ENCODE results near the gene KCNQ1. TPM values are rescaled to one million over a fixed set of nuclear protein-coding genes. Genes with fewer than 3 reads are reported as not detected.
A peak's percentile ranks its signal among the peaks of the same experiment; 100 is the strongest.

Gene KCNQ1
- total and polyA plus RNA-seq, 3 experiments from 2014 or later = 2.6 to 5.7 (median 3.4) TPM

DNA sequence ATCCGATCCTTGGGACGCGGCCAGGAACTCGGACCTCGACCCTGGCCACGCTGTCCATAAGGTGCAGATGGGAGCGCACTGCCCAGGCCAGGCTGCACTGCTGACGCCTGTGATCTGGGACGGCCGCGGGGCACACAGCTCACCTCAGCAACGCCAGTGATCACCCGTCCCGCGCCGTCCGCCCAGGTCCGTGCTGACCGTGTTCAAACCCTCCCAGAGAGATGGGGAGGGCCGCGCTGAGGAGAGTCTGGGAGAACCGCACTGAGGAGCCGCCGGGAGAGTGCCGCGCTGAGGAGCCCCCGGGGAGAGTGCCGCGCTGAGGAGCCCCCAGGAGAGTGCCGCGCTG, 254.3 kb downstream of the KCNQ1 start:
- H3K27me3 Mint-ChIP-seq = no peaks in the 10 kb centered on the region
- peaks cover 0 to 2% (median 0%) of the 10 kb centered on the region in 3 donors for H3K36me3 Mint-ChIP-seq
- H3K27ac ChIP-seq (ENCODE audit: low read depth, low read length) = peak overlapping the region; percentile 65
- H3K9me3 ChIP-seq (ENCODE audit: low read length) = no peaks in the 10 kb centered on the region
- ChIA-PET POLR2A (no interaction called here), CTCF (no interaction called here)
- H3K4me3 ChIP-seq (ENCODE audit: low read length) = peak overlapping the region; percentile 35
- peak in 1 of 5 donors; percentile 44 for DNase-seq
- H3K4me1 Mint-ChIP-seq = peaks cover 10 to 11% (median 10%) of the 10 kb centered on the region in 3 donors
- H3K27ac Mint-ChIP-seq = peak overlapping the region in 6 of 8 donors; percentile 36 to 90 (median 60)
- peak overlapping the region; percentile 78 to 92 (median 83) for H3K4me3 Mint-ChIP-seq
- H3K4me1 ChIP-seq (ENCODE audit: insufficient read depth, low read length) = peaks cover 10% of the 10 kb centered on the region
- no peaks in the 10 kb centered on the region for H3K36me3 ChIP-seq (ENCODE audit: insufficient read depth, low read length)
- H3K9me3 Mint-ChIP-seq = no peaks in the 10 kb centered on the region
- H3K27me3 ChIP-seq (ENCODE audit: insufficient read depth, low read length, poor library complexity, severe bottlenecking) = no peaks in the 10 kb centered on the region

DNA sequence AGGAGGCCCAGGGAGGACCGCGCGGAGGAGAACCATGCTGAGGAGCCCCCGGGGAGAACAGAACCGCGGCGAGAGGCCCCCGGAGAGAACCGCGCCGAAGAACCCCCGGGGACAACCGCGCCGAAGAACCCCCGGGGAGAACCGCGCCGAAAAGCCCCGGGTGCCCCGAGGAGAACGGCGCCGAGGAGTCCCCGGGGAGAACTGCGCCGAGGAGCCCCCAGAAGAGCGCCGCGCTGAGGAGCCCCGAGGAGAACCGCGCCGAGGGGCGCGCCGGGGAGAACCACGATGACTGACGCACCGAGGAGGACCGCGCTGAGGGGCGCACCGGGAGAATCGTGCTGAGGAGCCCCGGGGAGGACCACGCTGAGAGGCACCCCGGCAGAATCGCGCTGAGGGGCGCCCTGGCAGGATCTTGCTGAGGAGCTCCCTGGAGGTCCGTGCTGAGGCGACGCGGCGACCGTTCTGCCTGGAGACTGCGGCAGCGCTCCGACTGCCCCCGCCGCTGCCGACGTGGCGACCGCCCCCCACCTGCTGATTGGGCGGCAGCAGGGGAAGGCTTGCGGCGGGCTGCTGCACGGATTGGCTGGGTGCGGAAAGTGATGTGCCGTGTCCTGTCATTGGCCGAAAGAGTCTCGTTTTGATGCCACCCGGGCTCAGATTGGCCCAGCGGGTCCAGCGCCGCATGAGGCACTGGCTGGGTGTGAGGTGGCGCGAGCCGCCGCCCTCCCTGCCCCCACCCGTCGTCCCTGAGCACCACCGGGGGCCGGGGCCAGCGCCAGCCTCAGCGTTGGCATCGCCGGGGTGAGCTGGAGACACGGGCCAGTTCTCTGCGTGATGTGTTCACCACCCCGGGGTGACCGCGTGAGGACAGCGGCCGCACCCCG, 255.0 kb downstream of the KCNQ1 start, which contains the start of gene KCNQ1OT1:
Gene KCNQ1OT1, minus strand, starts transcription at position 464 of the 884 bp plus-strand sequence.
- H3K36me3 Mint-ChIP-seq = peaks cover 0 to 2% (median 0%) of the 10 kb centered on the region in 3 donors
- peak within 1 kb of the TSS; percentile 23 to 90 (median 74) for H3K27ac Mint-ChIP-seq
- peaks cover 10% of the 10 kb centered on the region for H3K4me1 ChIP-seq (ENCODE audit: insufficient read depth, low read length)
- peak within 1 kb of the TSS; percentile 78 to 92 (median 83) for H3K4me3 Mint-ChIP-seq
- peak within 1 kb of the TSS; percentile 65 for H3K27ac ChIP-seq (ENCODE audit: low read depth, low read length)
- no peaks in the 10 kb centered on the region for H3K27me3 ChIP-seq (ENCODE audit: insufficient read depth, low read length, poor library complexity, severe bottlenecking)
- peaks cover 10 to 11% (median 10%) of the 10 kb centered on the region in 3 donors for H3K4me1 Mint-ChIP-seq
- no peaks in the 10 kb centered on the region for H3K9me3 Mint-ChIP-seq
- POLR2A ChIA-PET = no interaction called here
- no peaks in the 10 kb centered on the region for H3K9me3 ChIP-seq (ENCODE audit: low read length)
- H3K27me3 Mint-ChIP-seq = peaks cover 0 to 2% of the 10 kb centered on the region in 2 donors
- peak; percentile 79 to 92 (median 87) for DNase-seq
- peak within 1 kb of the TSS; percentile 53 for H3K4me3 ChIP-seq (ENCODE audit: low read length)
- CTCF ChIA-PET = no interaction called here
- no peaks in the 10 kb centered on the region for H3K36me3 ChIP-seq (ENCODE audit: insufficient read depth, low read length)

DNA sequence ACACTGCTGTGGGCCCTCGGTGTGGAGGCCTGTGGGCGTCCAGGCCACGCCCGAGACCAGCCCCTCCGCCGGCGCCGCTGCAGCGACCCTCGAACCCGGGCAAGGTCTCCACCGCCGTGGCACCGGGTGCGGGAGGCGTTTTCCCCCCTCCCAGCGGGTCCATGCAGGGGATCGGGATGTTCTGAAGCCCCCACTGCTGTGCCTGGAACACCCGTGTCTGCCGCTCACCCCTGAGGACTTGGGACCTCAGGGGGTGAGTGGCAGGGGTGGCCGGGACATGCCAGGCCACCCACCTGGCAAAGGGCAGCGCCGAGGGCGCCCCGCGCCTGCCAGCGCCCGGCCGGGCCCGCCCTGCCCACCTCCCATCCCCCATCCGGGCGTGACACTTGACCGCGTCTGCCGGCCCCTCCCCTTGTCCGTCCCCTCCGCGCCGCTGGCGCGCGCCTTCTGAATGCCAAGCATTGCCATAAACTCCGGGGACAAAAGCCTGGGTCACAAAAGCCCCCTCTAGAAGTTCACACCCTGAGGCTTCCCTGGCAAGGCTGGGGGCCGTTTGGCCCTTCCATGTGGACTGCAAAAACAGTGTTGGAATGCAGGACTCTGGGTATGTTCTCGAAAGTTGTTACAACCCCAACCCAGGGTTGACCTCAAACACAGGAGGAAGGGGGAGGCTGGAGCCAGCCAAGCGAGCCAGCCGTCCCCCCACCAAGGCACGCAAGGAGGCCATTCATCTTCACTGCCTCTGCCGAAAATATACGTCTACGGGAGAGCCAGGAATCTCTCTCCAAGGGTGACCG, 255.8 kb downstream of the KCNQ1 start:
- Histone ChIP-seq H3K4me3 (ENCODE audit: low read length) (peak overlapping the region; percentile 53), H3K9me3 (ENCODE audit: low read length) (no peaks in the 10 kb centered on the region), H3K27ac (ENCODE audit: low read depth, low read length) (peak overlapping the region; percentile 59), H3K36me3 (ENCODE audit: insufficient read depth, low read length) (no peaks in the 10 kb centered on the region), H3K27me3 (ENCODE audit: insufficient read depth, low read length, poor library complexity, severe bottlenecking) (no peaks in the 10 kb centered on the region), H3K4me1 (ENCODE audit: insufficient read depth, low read length) (peaks cover 10% of the 10 kb centered on the region)
- ChIA-PET CTCF (no interaction called here), POLR2A (no interaction called here)
- Mint-ChIP-seq H3K36me3 (peaks cover 0 to 2% (median under 1%) of the 10 kb centered on the region in 3 donors), H3K4me1 (peaks cover 10 to 11% (median 10%) of the 10 kb centered on the region in 3 donors), H3K27me3 (peaks cover 0 to 2% of the 10 kb centered on the region in 2 donors), H3K4me3 (peak overlapping the region; percentile 68 to 91 (median 83)), H3K9me3 (peaks cover 0 to under 1% (median 0%) of the 10 kb centered on the region in 5 donors), H3K27ac (peak overlapping the region in 4 of 8 donors; percentile 23 to 81 (median 68))
- DNase-seq = peak in 3 of 5 donors; percentile 10 to 51 (median 35)

DNA sequence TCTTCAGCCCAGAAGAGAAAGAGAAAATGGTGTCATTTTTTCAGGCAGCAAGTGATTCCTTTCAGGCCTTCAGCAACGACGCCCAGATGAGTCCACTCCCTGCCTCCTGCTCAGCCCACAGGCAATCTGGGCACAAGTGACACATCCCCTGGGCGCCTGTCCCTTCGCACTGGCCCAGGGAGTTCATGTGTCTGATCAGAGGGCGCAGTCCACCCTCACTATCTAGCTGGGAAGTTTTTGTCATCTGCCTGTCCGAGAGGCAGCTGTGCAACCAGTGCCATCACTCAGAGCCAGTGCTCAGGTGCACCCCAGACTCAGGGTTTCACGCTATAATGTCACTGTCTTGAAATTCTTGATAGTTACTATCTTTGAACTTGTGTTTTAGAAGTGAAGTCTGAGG, 256.4 kb downstream of the KCNQ1 start:
- Mint-ChIP-seq H3K36me3 (peaks cover 0 to 5% (median 2%) of the 10 kb centered on the region in 3 donors), H3K9me3 (peaks cover 0 to 2% (median 0%) of the 10 kb centered on the region in 5 donors), H3K27ac (peak overlapping the region in 1 of 8 donors; percentile 23), H3K4me1 (peaks cover 10 to 11% (median 10%) of the 10 kb centered on the region in 3 donors), H3K4me3 (peak overlapping the region; percentile 50 to 87 (median 68)), H3K27me3 (peaks cover 0 to 2% of the 10 kb centered on the region in 2 donors)
- peaks cover 10% of the 10 kb centered on the region for H3K4me1 ChIP-seq (ENCODE audit: insufficient read depth, low read length)
- CTCF ChIA-PET = no interaction called here
- no peaks in the 10 kb centered on the region for H3K27me3 ChIP-seq (ENCODE audit: insufficient read depth, low read length, poor library complexity, severe bottlenecking)
- POLR2A ChIA-PET = no interaction called here
- no peaks in the 10 kb centered on the region for H3K9me3 ChIP-seq (ENCODE audit: low read length)
- peak overlapping the region; percentile 59 for H3K27ac ChIP-seq (ENCODE audit: low read depth, low read length)
- peak in 1 of 5 donors; percentile 42 for DNase-seq
- no peaks in the 10 kb centered on the region for H3K36me3 ChIP-seq (ENCODE audit: insufficient read depth, low read length)
- H3K4me3 ChIP-seq (ENCODE audit: low read length) = no peak overlapping the region

DNA sequence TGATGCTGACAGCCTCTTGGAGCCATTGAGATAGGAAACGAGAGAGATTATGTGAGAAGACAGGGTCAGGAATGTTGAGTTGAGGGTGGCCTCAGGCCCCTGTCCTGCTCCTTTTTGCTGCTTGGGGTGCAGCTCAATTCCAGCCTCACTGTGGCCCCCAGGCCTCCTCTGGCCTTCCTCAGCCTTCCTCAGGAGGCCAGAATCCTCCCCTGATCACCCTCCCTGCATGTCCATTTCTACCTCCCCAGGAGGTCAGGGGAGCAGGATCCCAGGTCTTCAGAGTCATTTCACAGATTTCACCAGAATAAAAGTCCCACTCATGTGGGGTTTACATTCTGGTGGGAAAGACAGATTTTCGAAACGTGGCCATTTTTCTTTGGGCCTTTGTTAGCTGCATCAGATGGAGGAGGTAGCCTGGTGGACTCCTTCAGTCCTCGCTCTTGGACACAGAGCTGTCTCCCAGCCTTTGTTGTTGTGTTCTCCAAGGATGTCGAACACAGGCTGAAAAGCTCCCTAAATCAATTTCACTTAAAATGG, 257.2 kb downstream of the KCNQ1 start:
- H3K27ac Mint-ChIP-seq = peak overlapping the region in 2 of 8 donors; percentile 12 to 40
- Histone ChIP-seq H3K27ac (ENCODE audit: low read depth, low read length) (no peak overlapping the region), H3K27me3 (ENCODE audit: insufficient read depth, low read length, poor library complexity, severe bottlenecking) (no peaks in the 10 kb centered on the region), H3K4me1 (ENCODE audit: insufficient read depth, low read length) (peaks cover 10% of the 10 kb centered on the region), H3K36me3 (ENCODE audit: insufficient read depth, low read length) (no peaks in the 10 kb centered on the region), H3K4me3 (ENCODE audit: low read length) (no peak overlapping the region), H3K9me3 (ENCODE audit: low read length) (no peaks in the 10 kb centered on the region)
- H3K4me3 Mint-ChIP-seq = peak overlapping the region in 5 of 7 donors; percentile 19 to 75 (median 68)
- CTCF ChIA-PET = no interaction called here
- peaks cover 0 to 5% (median 2%) of the 10 kb centered on the region in 3 donors for H3K36me3 Mint-ChIP-seq
- H3K27me3 Mint-ChIP-seq = peaks cover 0 to 2% of the 10 kb centered on the region in 2 donors
- POLR2A ChIA-PET = no interaction called here
- DNase-seq = peak in 1 of 5 donors; percentile 27
- peaks cover 0 to 2% (median 0%) of the 10 kb centered on the region in 5 donors for H3K9me3 Mint-ChIP-seq
- peaks cover 8 to 11% (median 10%) of the 10 kb centered on the region in 3 donors for H3K4me1 Mint-ChIP-seq

DNA sequence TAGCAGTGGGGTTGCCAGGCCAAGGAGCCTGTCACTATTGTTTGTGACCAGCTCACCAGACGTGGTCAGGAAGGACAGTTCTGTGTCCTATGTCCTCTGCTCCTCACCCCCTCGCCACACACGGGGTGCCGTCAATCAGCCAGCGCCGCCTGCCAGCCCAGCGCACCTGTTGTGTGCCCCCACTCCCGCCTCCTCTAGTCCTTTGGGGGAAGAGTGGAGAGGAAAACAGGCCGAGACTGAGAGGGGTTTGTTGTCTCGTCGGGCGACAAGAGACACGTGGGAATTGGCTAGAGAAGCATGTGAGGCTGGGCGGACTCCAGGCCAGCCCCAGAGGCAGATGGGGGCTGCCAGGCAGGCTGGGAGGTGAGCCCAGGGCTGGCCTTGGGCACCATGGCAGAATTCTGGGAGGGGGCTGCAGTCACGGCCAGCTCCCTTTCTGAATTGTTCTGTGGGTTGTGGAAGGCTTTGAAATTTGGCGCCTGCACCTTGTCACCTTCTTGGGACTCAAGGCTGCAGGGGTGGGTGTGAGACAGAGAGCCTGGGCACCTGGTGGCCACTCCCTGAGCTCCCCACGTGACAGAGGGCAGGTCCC, 258.1 kb downstream of the KCNQ1 start:
- H3K4me1 ChIP-seq (ENCODE audit: insufficient read depth, low read length) = peaks cover 10% of the 10 kb centered on the region
- Mint-ChIP-seq H3K27me3 (peaks cover 0 to 2% of the 10 kb centered on the region in 2 donors), H3K4me3 (peak overlapping the region in 2 of 7 donors; percentile 1 to 58), H3K36me3 (peaks cover 0 to 5% (median 2%) of the 10 kb centered on the region in 3 donors), H3K9me3 (peaks cover 0 to 2% (median 0%) of the 10 kb centered on the region in 5 donors), H3K4me1 (peaks cover 8 to 11% (median 10%) of the 10 kb centered on the region in 3 donors), H3K27ac (no peak overlapping the region)
- no peaks in the 10 kb centered on the region for H3K36me3 ChIP-seq (ENCODE audit: insufficient read depth, low read length)
- ChIA-PET CTCF (no interaction called here), POLR2A (no interaction called here)
- DNase-seq = peak in 1 of 5 donors; percentile 25
- no peaks in the 10 kb centered on the region for H3K27me3 ChIP-seq (ENCODE audit: insufficient read depth, low read length, poor library complexity, severe bottlenecking)
- H3K9me3 ChIP-seq (ENCODE audit: low read length) = no peaks in the 10 kb centered on the region
- no peak overlapping the region for H3K27ac ChIP-seq (ENCODE audit: low read depth, low read length)
- H3K4me3 ChIP-seq (ENCODE audit: low read length) = no peak overlapping the region

DNA sequence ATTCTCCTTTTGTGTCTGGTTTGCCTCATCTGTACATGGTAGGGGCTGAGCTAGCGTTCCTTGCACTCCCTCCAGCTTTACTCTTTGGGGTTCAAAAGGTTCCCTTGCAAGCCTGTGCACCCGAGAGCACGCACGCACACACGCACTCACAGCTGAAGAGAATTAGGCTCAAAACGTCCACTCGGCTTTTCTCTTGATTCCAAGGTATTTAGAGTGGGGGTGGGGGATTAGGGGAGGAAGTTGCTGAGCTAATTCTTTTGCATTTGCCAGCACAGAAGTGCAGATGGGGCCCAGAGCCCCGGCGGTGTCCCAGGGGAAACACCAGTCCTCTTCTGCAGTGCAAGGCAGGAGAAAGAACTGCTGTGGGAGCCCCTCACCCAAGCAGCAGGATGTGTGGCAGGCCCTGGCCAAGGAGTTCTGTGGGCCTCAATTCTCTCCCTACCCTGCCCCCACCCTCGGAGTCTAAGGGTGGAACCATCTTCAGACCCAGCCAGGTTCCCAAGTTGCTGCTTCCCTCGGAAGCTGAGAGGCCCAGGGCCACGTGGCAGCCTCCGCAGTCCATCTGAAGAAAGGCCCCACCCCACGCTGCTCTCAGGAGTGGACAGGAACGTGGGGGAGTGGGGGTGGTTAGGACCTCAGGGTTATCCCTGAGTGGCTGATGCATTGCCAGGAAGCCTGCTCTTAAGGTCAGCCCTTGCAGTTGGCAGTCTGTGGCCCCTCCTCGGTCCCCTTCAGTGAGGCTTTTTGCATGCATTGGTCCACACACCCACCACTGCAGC, 258.7 kb downstream of the KCNQ1 start:
- no peaks in the 10 kb centered on the region for H3K9me3 ChIP-seq (ENCODE audit: low read length)
- Mint-ChIP-seq H3K4me1 (peaks cover 4 to 6% (median 5%) of the 10 kb centered on the region in 3 donors), H3K36me3 (peaks cover 0 to 5% (median 2%) of the 10 kb centered on the region in 3 donors), H3K27ac (no peak overlapping the region), H3K4me3 (no peak overlapping the region), H3K9me3 (peaks cover 0 to 2% (median 0%) of the 10 kb centered on the region in 5 donors), H3K27me3 (peaks cover 0 to 2% of the 10 kb centered on the region in 2 donors)
- ChIA-PET POLR2A (no interaction called here), CTCF (no interaction called here)
- H3K27ac ChIP-seq (ENCODE audit: low read depth, low read length) = no peak overlapping the region
- H3K36me3 ChIP-seq (ENCODE audit: insufficient read depth, low read length) = no peaks in the 10 kb centered on the region
- H3K4me3 ChIP-seq (ENCODE audit: low read length) = no peak overlapping the region
- no peaks in the 10 kb centered on the region for H3K27me3 ChIP-seq (ENCODE audit: insufficient read depth, low read length, poor library complexity, severe bottlenecking)
- H3K4me1 ChIP-seq (ENCODE audit: insufficient read depth, low read length) = peaks cover 6% of the 10 kb centered on the region
- peak in 1 of 5 donors; percentile 3 for DNase-seq
